HepG2 (cell line): Measurements from ENCODE around the gene COQ8A. TPM values are rescaled to one million over a fixed set of nuclear protein-coding genes. Genes with fewer than 3 reads are reported as not detected.

Experiments
- CEBPB ChIP-seq: IDR thresholded peaks from 2 replicates; pipeline ENCODE4 v1.6.1; 2011; ENCODE audit warnings: low read depth, low read length, improper control_type of control experiment, borderline replicate concordance
- FLYWCH1 ChIP-seq: sonication (generic); formaldehyde crosslinking; IDR thresholded peaks from 2 replicates; pipeline ENCODE4 v1.8.1; 2023; ENCODE audit warnings: mild to moderate bottlenecking, missing genetic modification reagents
- FOXM1 ChIP-seq: sonication (generic); formaldehyde crosslinking; IDR thresholded peaks from 2 replicates; pipeline ENCODE4 v1.5.0; 2020; ENCODE audit warnings: missing genetic modification reagents
- GATA4 ChIP-seq: sonication (generic); IDR thresholded peaks from 2 replicates; pipeline ENCODE4 v1.6.1; 2016; ENCODE audit warnings: antibody characterized with exemption, low read depth, borderline replicate concordance
- GZF1 ChIP-seq: sonication (generic); formaldehyde crosslinking; IDR thresholded peaks from 2 replicates; pipeline ENCODE4 v1.5.1; 2020; ENCODE audit warnings: mild to moderate bottlenecking, missing genetic modification reagents
- MATR3 ChIP-seq: sonication (generic); formaldehyde crosslinking; IDR thresholded peaks from 2 replicates; pipeline ENCODE4 v1.4.0; 2020; ENCODE audit warnings: missing genetic modification reagents
- PHF8 ChIP-seq: sonication (generic); formaldehyde crosslinking; IDR thresholded peaks from 2 replicates; pipeline ENCODE4 v1.5.0; 2020; ENCODE audit warnings: missing genetic modification reagents
- REXO4 ChIP-seq: sonication (generic); formaldehyde crosslinking; IDR thresholded peaks from 2 replicates; pipeline ENCODE4 v1.8.0; 2022; ENCODE audit warnings: missing genetic modification reagents, mild to moderate bottlenecking, borderline replicate concordance
- SIX1 ChIP-seq: sonication (generic); formaldehyde crosslinking; IDR thresholded peaks from 2 replicates; pipeline ENCODE4 v1.4.0; 2020; ENCODE audit warnings: missing genetic modification reagents, borderline replicate concordance
- TEAD2 ChIP-seq: sonication (generic); formaldehyde crosslinking; IDR thresholded peaks from 2 replicates; pipeline ENCODE4 v1.9.0; 2021; ENCODE audit warnings: missing genetic modification reagents
- ZKSCAN5 ChIP-seq: sonication (generic); formaldehyde crosslinking; IDR thresholded peaks from 2 replicates; pipeline ENCODE4 v1.5.1; 2020; ENCODE audit warnings: mild to moderate bottlenecking, missing genetic modification reagents
- ZNF292 ChIP-seq: sonication (generic); formaldehyde crosslinking; IDR thresholded peaks from 2 replicates; pipeline ENCODE4 v1.8.1; 2022; ENCODE audit warnings: mild to moderate bottlenecking, low read depth, missing genetic modification reagents, borderline replicate concordance
- ZNF382 ChIP-seq: sonication (generic); formaldehyde crosslinking; IDR thresholded peaks from 2 replicates; pipeline ENCODE4 v1.5.0; 2020; ENCODE audit warnings: missing genetic modification reagents, mild to moderate bottlenecking, borderline replicate concordance
- ZNF432 ChIP-seq: sonication (generic); formaldehyde crosslinking; IDR thresholded peaks from 2 replicates; pipeline ENCODE4 v1.5.0; 2020; ENCODE audit warnings: missing genetic modification reagents, mild to moderate bottlenecking, borderline replicate concordance
- ZNF615 ChIP-seq: sonication (generic); formaldehyde crosslinking; IDR thresholded peaks from 2 replicates; pipeline ENCODE4 v1.5.0; 2020; ENCODE audit warnings: mild to moderate bottlenecking, missing genetic modification reagents, borderline replicate concordance
- ZNF891 ChIP-seq: sonication (generic); formaldehyde crosslinking; IDR thresholded peaks from 2 replicates; pipeline ENCODE4 v1.5.0; 2020; ENCODE audit warnings: mild to moderate bottlenecking, missing genetic modification reagents
- polyA plus RNA-seq, 8 experiments: library from polyadenylated mRNA; depleted of rRNA in 3 of 8; stranded (reverse) in 7 of 8; unstranded in 1 of 8; fragments of >200 nt; fragmentation: Illumina TruSeq in 4 of 8; extraction: Trizol in 4 of 8; gene quantifications; 2 replicates each; pipeline versions ENCODE4 v1.2.1 to v1.2.3, GENCODE V29; 2011 to 2016; ENCODE audit warnings: low read depth in 4 of 8, missing spikeins in 1 of 8, mixed read lengths in 1 of 8; ENCODE audit not compliant: insufficient read depth in 1 of 8
- total RNA-seq, 5 experiments: library from RNA; depleted of rRNA; stranded (reverse); fragments of >200 nt; fragmentation: Illumina TruSeq; extraction: Trizol; gene quantifications; 2 replicates each; pipeline ENCODE4 v1.2.3, GENCODE V29; 2016; ENCODE audit warnings: low read depth in 1 of 5
- TF ChIP-seq, protein P1 (sequence below): sonication (generic); formaldehyde crosslinking; IDR thresholded peaks from 2 replicates; pipeline ENCODE4 v1.8.1; 2023; ENCODE audit warnings: mild to moderate bottlenecking, inconsistent platforms, moderate library complexity, missing genetic modification reagents, borderline replicate concordance
- TF ChIP-seq, protein P2 (sequence below): IDR thresholded peaks from 2 replicates; pipeline ENCODE4 v1.6.1; 2016
- TF ChIP-seq, protein P3 (sequence below): sonication (generic); formaldehyde crosslinking; IDR thresholded peaks from 2 replicates; pipeline ENCODE4 v1.4.0; 2020; ENCODE audit warnings: missing genetic modification reagents, borderline replicate concordance
- TF ChIP-seq, protein P4 (sequence below): sonication (generic); formaldehyde crosslinking; IDR thresholded peaks from 2 replicates; pipeline ENCODE4 v1.4.0; 2020; ENCODE audit warnings: missing genetic modification reagents, borderline replicate concordance

COQ8A gene
- total and polyA plus RNA-seq, 2 of the 13 experiments (the other 11 are each of a cell fraction or from before 2014, with no cell fraction given): 60.4 to 88.7 TPM

DNA sequence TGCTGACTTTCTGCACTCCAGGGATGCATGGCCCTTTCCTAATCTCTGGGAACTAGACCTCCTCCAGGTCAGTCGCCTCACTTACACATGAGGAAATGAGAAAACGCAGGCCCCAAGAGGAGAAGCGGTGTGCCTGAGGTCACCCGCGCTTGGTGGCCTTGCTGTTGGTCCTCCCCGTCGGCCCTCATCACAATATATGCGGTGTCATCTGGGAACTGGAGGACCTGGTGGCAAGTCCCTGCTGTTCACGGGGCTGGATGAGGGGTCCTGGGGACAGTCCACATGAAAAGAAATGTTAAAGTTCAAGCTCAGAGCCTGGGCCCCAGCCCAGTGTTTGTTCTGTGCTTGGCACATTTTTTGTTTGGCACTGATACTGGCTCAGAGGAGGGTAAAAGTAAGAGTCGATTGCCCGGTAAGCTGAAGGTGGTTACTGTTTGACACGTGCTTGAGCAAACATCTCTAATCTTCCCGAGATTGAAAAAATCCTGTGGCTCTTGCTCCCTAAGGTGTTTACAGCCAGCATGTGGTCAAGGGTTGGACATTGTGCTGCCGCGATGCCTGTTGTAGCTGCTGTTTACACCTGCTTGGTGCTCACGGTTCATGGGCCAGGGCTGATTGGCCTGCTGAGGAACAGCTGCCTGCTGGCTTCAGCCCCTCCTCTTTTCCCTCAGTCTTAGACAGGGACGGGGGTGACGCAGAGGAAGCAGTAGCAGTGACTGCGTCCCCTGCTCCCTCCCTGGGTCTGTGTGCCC, 5.2 kb downstream of the COQ8A start (continued):
- TF ChIP-seq, protein P1, sequence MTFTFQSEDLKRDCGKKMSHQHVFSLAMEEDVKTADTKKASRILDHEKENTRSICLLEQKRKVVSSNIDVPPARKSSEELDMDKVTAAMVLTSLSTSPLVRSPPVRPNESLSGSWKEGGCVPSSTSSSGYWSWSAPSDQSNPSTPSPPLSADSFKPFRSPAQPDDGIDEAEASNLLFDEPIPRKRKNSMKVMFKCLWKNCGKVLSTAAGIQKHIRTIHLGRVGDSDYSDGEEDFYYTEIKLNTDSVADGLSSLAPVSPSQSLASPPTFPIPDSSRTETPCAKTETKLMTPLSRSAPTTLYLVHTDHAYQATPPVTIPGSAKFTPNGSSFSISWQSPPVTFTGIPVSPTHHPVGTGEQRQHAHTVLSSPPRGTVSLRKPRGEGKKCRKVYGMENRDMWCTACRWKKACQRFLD (CRISPR knock-in tag): 0 out of 2 replicates have a peak, but pooled peaks have one; percentile 13
- TF ChIP-seq ZNF432 (no peak), PHF8 (no peak), TEAD2 (CRISPR knock-in tag) (no peak), MATR3 (CRISPR knock-in tag) (no peak), REXO4 (CRISPR knock-in tag) (no peak), GATA4 (no peak), ZKSCAN5 (CRISPR knock-in tag) (no peak), CEBPB (no peak), ZNF292 (CRISPR knock-in tag) (peak; percentile 59; the same call in 1 of the 2 replicates), ZNF891 (CRISPR knock-in tag) (peak; percentile 44), GZF1 (CRISPR knock-in tag) (no peak; the same call in 1 of the 2 replicates), SIX1 (CRISPR knock-in tag) (no peak), FLYWCH1 (CRISPR knock-in tag) (no peak), ZNF382 (CRISPR knock-in tag) (no peak), ZNF615 (CRISPR knock-in tag) (no peak), FOXM1 (CRISPR knock-in tag) (no peak)
- TF ChIP-seq, protein P2, sequence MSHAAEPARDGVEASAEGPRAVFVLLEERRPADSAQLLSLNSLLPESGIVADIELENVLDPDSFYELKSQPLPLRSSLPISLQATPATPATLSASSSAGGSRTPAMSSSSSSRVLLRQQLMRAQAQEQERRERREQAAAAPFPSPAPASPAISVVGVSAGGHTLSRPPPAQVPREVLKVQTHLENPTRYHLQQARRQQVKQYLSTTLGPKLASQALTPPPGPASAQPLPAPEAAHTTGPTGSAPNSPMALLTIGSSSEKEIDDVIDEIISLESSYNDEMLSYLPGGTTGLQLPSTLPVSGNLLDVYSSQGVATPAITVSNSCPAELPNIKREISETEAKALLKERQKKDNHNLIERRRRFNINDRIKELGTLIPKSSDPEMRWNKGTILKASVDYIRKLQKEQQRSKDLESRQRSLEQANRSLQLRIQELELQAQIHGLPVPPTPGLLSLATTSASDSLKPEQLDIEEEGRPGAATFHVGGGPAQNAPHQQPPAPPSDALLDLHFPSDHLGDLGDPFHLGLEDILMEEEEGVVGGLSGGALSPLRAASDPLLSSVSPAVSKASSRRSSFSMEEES (CRISPR knock-in tag): peak; percentile 78
- TF ChIP-seq, protein P3, sequence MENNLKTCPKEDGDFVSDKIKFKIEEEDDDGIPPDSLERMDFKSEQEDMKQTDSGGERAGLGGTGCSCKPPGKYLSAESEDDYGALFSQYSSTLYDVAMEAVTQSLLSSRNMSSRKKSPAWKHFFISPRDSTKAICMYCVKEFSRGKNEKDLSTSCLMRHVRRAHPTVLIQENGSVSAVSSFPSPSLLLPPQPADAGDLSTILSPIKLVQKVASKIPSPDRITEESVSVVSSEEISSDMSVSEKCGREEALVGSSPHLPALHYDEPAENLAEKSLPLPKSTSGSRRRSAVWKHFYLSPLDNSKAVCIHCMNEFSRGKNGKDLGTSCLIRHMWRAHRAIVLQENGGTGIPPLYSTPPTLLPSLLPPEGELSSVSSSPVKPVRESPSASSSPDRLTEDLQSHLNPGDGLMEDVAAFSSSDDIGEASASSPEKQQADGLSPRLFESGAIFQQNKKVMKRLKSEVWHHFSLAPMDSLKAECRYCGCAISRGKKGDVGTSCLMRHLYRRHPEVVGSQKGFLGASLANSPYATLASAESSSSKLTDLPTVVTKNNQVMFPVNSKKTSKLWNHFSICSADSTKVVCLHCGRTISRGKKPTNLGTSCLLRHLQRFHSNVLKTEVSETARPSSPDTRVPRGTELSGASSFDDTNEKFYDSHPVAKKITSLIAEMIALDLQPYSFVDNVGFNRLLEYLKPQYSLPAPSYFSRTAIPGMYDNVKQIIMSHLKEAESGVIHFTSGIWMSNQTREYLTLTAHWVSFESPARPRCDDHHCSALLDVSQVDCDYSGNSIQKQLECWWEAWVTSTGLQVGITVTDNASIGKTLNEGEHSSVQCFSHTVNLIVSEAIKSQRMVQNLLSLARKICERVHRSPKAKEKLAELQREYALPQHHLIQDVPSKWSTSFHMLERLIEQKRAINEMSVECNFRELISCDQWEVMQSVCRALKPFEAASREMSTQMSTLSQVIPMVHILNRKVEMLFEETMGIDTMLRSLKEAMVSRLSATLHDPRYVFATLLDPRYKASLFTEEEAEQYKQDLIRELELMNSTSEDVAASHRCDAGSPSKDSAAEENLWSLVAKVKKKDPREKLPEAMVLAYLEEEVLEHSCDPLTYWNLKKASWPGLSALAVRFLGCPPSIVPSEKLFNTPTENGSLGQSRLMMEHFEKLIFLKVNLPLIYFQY: peak; percentile 87
- TF ChIP-seq, protein P4, sequence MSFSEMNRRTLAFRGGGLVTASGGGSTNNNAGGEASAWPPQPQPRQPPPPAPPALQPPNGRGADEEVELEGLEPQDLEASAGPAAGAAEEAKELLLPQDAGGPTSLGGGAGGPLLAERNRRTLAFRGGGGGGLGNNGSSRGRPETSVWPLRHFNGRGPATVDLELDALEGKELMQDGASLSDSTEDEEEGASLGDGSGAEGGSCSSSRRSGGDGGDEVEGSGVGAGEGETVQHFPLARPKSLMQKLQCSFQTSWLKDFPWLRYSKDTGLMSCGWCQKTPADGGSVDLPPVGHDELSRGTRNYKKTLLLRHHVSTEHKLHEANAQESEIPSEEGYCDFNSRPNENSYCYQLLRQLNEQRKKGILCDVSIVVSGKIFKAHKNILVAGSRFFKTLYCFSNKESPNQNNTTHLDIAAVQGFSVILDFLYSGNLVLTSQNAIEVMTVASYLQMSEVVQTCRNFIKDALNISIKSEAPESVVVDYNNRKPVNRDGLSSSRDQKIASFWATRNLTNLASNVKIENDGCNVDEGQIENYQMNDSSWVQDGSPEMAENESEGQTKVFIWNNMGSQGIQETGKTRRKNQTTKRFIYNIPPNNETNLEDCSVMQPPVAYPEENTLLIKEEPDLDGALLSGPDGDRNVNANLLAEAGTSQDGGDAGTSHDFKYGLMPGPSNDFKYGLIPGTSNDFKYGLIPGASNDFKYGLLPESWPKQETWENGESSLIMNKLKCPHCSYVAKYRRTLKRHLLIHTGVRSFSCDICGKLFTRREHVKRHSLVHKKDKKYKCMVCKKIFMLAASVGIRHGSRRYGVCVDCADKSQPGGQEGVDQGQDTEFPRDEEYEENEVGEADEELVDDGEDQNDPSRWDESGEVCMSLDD: no peak
